Breast epithelium (tissue), 3 donors: ENCODE data around the gene PDE4D.
A peak's percentile ranks its signal among the peaks of the same experiment; 100 is the strongest.

Source experiments
- POLR2A ChIP-seq: fragments of 450-650 bp; IDR thresholded peaks from one replicate; pipeline ENCODE4 v1.6.1; 2016; ENCODE audit warnings: antibody characterized with exemption, mild to moderate bottlenecking, moderate library complexity
- POLR2AphosphoS5 ChIP-seq, 3 donors: sonication (generic); formaldehyde crosslinking; IDR thresholded peaks; one replicate each; pipeline ENCODE4 v1.6.1; 2017; ENCODE audit warnings: antibody characterized with exemption in 3 of 3
- TF ChIP-seq, protein P1 (sequence below), 3 donors: fragments of 450-650 bp; IDR thresholded peaks; one replicate each; pipeline ENCODE4 v1.5.1; 2016 to 2017; ENCODE audit warnings: antibody characterized with exemption in 3 of 3, mild to moderate bottlenecking in 3 of 3, moderate library complexity in 3 of 3

DNA sequence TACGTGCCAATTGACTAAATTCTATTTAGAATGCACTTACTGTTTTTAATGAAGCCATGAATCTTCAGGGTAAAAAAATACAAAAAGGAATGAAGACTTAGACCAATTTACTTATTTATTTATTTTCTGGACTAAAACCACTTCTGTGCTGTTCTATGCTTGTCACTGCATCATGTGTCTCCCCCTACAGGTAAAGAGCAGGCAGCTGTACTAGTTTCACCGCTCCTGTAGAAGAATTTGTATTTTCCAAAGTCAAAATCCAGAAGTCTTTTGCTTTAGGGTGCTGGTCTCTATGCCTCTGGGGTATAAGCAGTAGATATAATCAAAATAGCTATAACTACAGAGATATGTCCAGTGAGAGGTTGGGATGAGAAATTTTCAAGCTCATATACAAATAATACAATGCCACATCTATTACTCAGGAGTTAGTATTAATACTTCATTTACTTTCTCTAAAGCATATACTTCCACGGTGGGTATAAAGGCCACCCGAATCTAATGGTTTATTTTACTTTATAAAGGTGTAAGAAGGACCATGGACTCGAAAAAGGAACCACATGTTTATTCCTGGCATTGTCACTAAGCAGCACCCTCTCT, 719.2 kb downstream of the PDE4D start:
- TF ChIP-seq POLR2A (no peak), POLR2AphosphoS5 (IDR thresholded peaks at IDR 0.05) (no peak)
- TF ChIP-seq, protein P1, sequence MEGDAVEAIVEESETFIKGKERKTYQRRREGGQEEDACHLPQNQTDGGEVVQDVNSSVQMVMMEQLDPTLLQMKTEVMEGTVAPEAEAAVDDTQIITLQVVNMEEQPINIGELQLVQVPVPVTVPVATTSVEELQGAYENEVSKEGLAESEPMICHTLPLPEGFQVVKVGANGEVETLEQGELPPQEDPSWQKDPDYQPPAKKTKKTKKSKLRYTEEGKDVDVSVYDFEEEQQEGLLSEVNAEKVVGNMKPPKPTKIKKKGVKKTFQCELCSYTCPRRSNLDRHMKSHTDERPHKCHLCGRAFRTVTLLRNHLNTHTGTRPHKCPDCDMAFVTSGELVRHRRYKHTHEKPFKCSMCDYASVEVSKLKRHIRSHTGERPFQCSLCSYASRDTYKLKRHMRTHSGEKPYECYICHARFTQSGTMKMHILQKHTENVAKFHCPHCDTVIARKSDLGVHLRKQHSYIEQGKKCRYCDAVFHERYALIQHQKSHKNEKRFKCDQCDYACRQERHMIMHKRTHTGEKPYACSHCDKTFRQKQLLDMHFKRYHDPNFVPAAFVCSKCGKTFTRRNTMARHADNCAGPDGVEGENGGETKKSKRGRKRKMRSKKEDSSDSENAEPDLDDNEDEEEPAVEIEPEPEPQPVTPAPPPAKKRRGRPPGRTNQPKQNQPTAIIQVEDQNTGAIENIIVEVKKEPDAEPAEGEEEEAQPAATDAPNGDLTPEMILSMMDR (IDR thresholded peaks at IDR 0.05) = peak in 2 of 3 donors; percentile 44 to 69
